Thoracic aorta (tissue), 2 donors: ENCODE measurements around the gene AFG1L. TPM values are rescaled to one million over a fixed set of nuclear protein-coding genes. Genes with fewer than 3 reads are reported as not detected.
A peak's percentile ranks its signal among the peaks of the same experiment; 100 is the strongest.

Experiments
- ATAC-seq: fragments of 150-250 bp; one replicate; pipeline ENCODE4 v1.8.0; 2017; ENCODE audit warnings: low read depth; ENCODE audit not compliant: insufficient number of reproducible peaks, low FRiP score
- DNase-seq: peaks from one replicate; pipeline ENCODE4 v3.0.0-alpha.2; 2020; ENCODE audit warnings: low spot score
- H3K27ac ChIP-seq, 2 donors: fragments of 200-600 bp; sonication (generic); 1 replicate in 1 of 2; 2 replicates in 1 of 2; pipeline ENCODE4 v1.5.1; 2016; ENCODE audit warnings: mild to moderate bottlenecking in 2 of 2, moderate library complexity in 2 of 2
- H3K27me3 ChIP-seq: fragments of 200-600 bp; sonication (generic); replicated peaks from 2 replicates; pipeline ENCODE4 v1.6.0; 2016; ENCODE audit warnings: mild to moderate bottlenecking; ENCODE audit not compliant: insufficient read depth
- H3K36me3 ChIP-seq: fragments of 200-600 bp; sonication (generic); one replicate; pipeline ENCODE4 v1.5.1; 2016
- H3K4me1 ChIP-seq, 2 donors: fragments of 200-600 bp; sonication (generic); 1 replicate in 1 of 2; 2 replicates in 1 of 2; pipeline versions ENCODE4 v1.5.1 to v1.6.0; 2016; ENCODE audit warnings: low read depth in 2 of 2, mild to moderate bottlenecking in 1 of 2; ENCODE audit not compliant: control insufficient read depth in 1 of 2
- H3K4me3 ChIP-seq: fragments of 200-600 bp; sonication (generic); 2 replicates; pipeline ENCODE4 v1.5.1; 2016; ENCODE audit warnings: mild to moderate bottlenecking
- H3K9me3 ChIP-seq: fragments of 200-600 bp; sonication (generic); 2 replicates; pipeline ENCODE4 v1.5.1; 2016
- CTCF ChIP-seq: fragments of 200-600 bp; sonication (generic); IDR thresholded peaks from one replicate; pipeline ENCODE4 v1.5.1; 2019; ENCODE audit warnings: antibody characterized with exemption
- total RNA-seq, 2 donors: library from RNA; depleted of rRNA; stranded (reverse); fragments of >200 nt; gene quantifications; one replicate each; pipeline versions ENCODE4 v1.1.0 to v1.2.3, GENCODE V29; 2016

Gene AFG1L
- total RNA-seq, 2 donors from 2014 or later = 1.7 to 21.7 TPM

DNA sequence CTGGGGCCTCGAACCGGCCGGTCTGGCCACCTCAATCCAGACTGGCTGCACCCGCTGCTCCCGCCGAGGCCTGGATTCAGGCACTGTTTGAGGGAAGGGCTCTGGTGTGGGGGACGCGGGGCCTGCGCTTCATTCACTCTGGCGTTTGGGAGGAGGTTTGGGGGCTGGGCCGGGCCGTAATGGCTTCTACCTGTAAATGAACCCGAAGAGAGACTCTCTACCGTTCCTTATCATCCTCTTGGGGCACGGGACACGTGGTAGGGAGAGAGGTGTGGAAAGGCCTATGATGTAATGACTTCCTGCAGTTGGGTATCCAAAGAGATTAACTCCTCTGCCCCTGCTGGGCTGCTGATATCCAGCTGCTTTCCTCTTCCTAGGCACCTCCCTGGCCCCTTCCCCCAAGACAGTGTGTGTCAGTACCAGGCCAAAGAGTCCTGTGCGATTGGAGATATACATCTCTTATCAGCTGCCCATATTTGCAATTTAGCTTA, 267.7 kb downstream of the AFG1L start:
- Histone ChIP-seq H3K27me3 (no peaks in the 10 kb centered on the region), H3K27ac (peak overlapping the region; percentile 100), H3K4me3 (peak overlapping the region; percentile 98), H3K4me1 (peaks cover 25 to 38% of the 10 kb centered on the region in 2 donors), H3K9me3 (no peaks in the 10 kb centered on the region), H3K36me3 (peaks cover 6% of the 10 kb centered on the region)
- ATAC-seq = no peak
- no peak for TF ChIP-seq CTCF
- peak; percentile 37 for DNase-seq

DNA sequence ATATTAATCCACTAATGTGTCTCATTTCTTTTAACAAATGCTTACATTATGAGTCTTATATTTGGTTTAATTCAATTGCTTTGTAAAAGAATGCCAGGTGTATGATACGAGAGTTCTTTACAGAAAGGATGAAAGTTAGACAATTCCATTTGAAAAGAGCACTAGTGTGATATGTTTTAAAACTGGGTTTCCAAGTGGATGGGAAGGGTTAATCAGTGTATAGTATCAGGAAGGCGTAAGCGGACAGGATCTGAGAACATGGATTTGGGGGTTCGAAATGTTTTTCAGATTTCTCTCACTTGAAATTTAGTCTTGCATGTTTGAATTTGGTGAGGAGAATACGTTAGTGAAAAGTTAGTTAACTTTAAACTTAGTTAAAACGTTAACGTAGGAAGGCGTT, 268.4 kb downstream of the AFG1L start:
- ATAC-seq = no peak
- Histone ChIP-seq H3K4me1 (peaks cover 25 to 45% of the 10 kb centered on the region in 2 donors), H3K27ac (peak overlapping the region; percentile 100)

GRCh38 chr6:108564178-108564577, 269.3 kb downstream of the AFG1L start:
- Histone ChIP-seq H3K4me3 (peak overlapping the region; percentile 98), H3K4me1 (peaks cover 29 to 54% of the 10 kb centered on the region in 2 donors), H3K36me3 (peaks cover 9% of the 10 kb centered on the region), H3K27ac (peak overlapping the region; percentile 58 to 100), H3K9me3 (no peaks in the 10 kb centered on the region), H3K27me3 (no peaks in the 10 kb centered on the region)
- TF ChIP-seq CTCF = no peak
- DNase-seq (no peak), ATAC-seq (no peak)

More for the DNA sequence above, 268.4 kb downstream of the AFG1L start:
- TF ChIP-seq CTCF = no peak
- Histone ChIP-seq H3K4me3 (peak overlapping the region; percentile 98), H3K36me3 (peaks cover 6% of the 10 kb centered on the region), H3K9me3 (no peaks in the 10 kb centered on the region), H3K27me3 (no peaks in the 10 kb centered on the region)
- no peak for DNase-seq

- no peak for TF ChIP-seq CTCF
- peak overlapping the region; percentile 98 for H3K4me3 ChIP-seq
Observed at GRCh38 chr6:108565091-108565766, 270.4 kb downstream of the AFG1L start.

DNA sequence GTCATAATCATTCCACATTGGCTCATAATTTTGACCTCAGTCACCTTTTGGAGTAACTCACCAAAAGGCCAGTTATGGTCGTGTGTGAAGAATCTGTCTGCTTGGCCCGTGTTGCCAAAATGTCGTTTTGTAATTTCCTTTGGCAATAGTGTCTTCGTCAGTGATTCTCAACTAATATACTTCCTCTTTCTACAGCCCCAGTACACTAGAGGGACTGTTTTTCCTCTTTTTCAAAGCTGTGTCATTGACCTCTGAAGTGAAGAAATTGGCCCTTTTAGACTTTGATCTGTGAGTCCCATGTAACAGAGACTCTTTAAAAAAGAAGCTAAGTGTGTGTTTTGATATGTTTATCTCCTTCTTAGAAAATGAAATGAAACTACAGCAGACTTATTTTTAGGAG, 271.0 kb downstream of the AFG1L start:
- H3K27ac ChIP-seq = peak overlapping the region; percentile 58 to 100
- TF ChIP-seq CTCF = peak; percentile 14
- peaks cover 23% of the 10 kb centered on the region for H3K36me3 ChIP-seq

More at GRCh38 chr6:108565091-108565766, 270.4 kb downstream of the AFG1L start:
- Histone ChIP-seq H3K27me3 (no peaks in the 10 kb centered on the region), H3K4me1 (peaks cover 33 to 62% of the 10 kb centered on the region in 2 donors), H3K27ac (peak overlapping the region; percentile 58 to 100), H3K9me3 (no peaks in the 10 kb centered on the region), H3K36me3 (peaks cover 18% of the 10 kb centered on the region)
- DNase-seq = no peak
- no peak for ATAC-seq

More for the DNA sequence above, 271.0 kb downstream of the AFG1L start:
- peaks cover 33 to 68% of the 10 kb centered on the region in 2 donors for H3K4me1 ChIP-seq
- H3K4me3 ChIP-seq = peak overlapping the region; percentile 98
- H3K9me3 ChIP-seq = no peaks in the 10 kb centered on the region
- no peak for DNase-seq
- no peak for ATAC-seq
- no peaks in the 10 kb centered on the region for H3K27me3 ChIP-seq
